Chondrocyte (in vitro differentiated cells): Measurements from ENCODE around the gene PI4KA. TPM values are rescaled to one million over a fixed set of nuclear protein-coding genes. Genes with fewer than 3 reads are reported as not detected.

Source experiments
- DNase-seq: peaks from one replicate; pipeline ENCODE4 v3.0.0; 2021; ENCODE audit warnings: mixed read lengths, low spot score
- H3K27ac Mint-ChIP-seq: one replicate; pipeline ENCODE4 v1.8.0; 2021; ENCODE audit warnings: mild to moderate bottlenecking, moderate library complexity, mixed read lengths; ENCODE audit not compliant: unreplicated experiment
- H3K27me3 Mint-ChIP-seq: 2 replicates; pipeline ENCODE4 v1.8.0; 2021; ENCODE audit warnings: low read depth, mixed read lengths
- H3K36me3 Mint-ChIP-seq: 2 replicates; pipeline ENCODE4 v1.8.0; 2021; ENCODE audit warnings: low read depth, mixed read lengths
- H3K4me1 Mint-ChIP-seq: 2 replicates; pipeline ENCODE4 v1.8.0; 2021; ENCODE audit warnings: low read depth, mild to moderate bottlenecking, mixed read lengths
- H3K4me3 Mint-ChIP-seq: one replicate; pipeline ENCODE4 v1.8.0; 2021; ENCODE audit warnings: mild to moderate bottlenecking, moderate library complexity, mixed read lengths; ENCODE audit not compliant: unreplicated experiment
- H3K9me3 Mint-ChIP-seq: 2 replicates; pipeline ENCODE4 v1.8.0; 2021; ENCODE audit warnings: low read depth, mixed read lengths
- CTCF ChIP-seq: fragments of 200-600 bp; sonication (generic); IDR thresholded peaks from 2 replicates; pipeline ENCODE4 v1.5.0; 2021; ENCODE audit warnings: antibody characterized with exemption, mild to moderate bottlenecking, moderate library complexity
- total RNA-seq: library from RNA; stranded (reverse); gene quantifications from 3 replicates; pipeline ENCODE4 v1.2.1, GENCODE V29; 2021

PI4KA gene
- total RNA-seq, 1 donor from 2014 or later, result 68.3 TPM

GRCh38 chr22:20762233-20762796, 96.3 kb downstream of the PI4KA start:
- H3K9me3 Mint-ChIP-seq, result no peaks in the 10 kb centered on the region
- H3K36me3 Mint-ChIP-seq, result peaks cover 27% of the 10 kb centered on the region
- H3K4me1 Mint-ChIP-seq, result no peaks in the 10 kb centered on the region
- H3K4me3 Mint-ChIP-seq, result no peak overlapping the region
- DNase-seq, result no peak
- H3K27me3 Mint-ChIP-seq, result no peaks in the 10 kb centered on the region
- no peak overlapping the region for H3K27ac Mint-ChIP-seq
- TF ChIP-seq CTCF, result no peak

GRCh38 chr22:20761536-20761935, 97.1 kb downstream of the PI4KA start:
- H3K4me1 Mint-ChIP-seq, result no peaks in the 10 kb centered on the region
- H3K27me3 Mint-ChIP-seq, result no peaks in the 10 kb centered on the region
- DNase-seq, result no peak
- no peak for TF ChIP-seq CTCF
- H3K36me3 Mint-ChIP-seq, result peaks cover 31% of the 10 kb centered on the region
- H3K27ac Mint-ChIP-seq, result no peak overlapping the region
- no peaks in the 10 kb centered on the region for H3K9me3 Mint-ChIP-seq
- H3K4me3 Mint-ChIP-seq, result no peak overlapping the region

- no peak overlapping the region for H3K27ac Mint-ChIP-seq
- H3K9me3 Mint-ChIP-seq, result no peaks in the 10 kb centered on the region
- DNase-seq, result no peak
- H3K4me1 Mint-ChIP-seq, result no peaks in the 10 kb centered on the region
- peaks cover 29% of the 10 kb centered on the region for H3K36me3 Mint-ChIP-seq
- no peaks in the 10 kb centered on the region for H3K27me3 Mint-ChIP-seq
- no peak for TF ChIP-seq CTCF
- H3K4me3 Mint-ChIP-seq, result no peak overlapping the region
Measured at GRCh38 chr22:20760084-20760483, 98.5 kb downstream of the PI4KA start.

GRCh38 chr22:20758688-20759087, 99.9 kb downstream of the PI4KA start:
- no peaks in the 10 kb centered on the region for H3K9me3 Mint-ChIP-seq
- peaks cover 16% of the 10 kb centered on the region for H3K36me3 Mint-ChIP-seq
- no peaks in the 10 kb centered on the region for H3K27me3 Mint-ChIP-seq
- H3K4me3 Mint-ChIP-seq, result no peak overlapping the region
- DNase-seq, result no peak
- TF ChIP-seq CTCF, result no peak
- H3K27ac Mint-ChIP-seq, result no peak overlapping the region
- H3K4me1 Mint-ChIP-seq, result no peaks in the 10 kb centered on the region

- H3K4me1 Mint-ChIP-seq, result no peaks in the 10 kb centered on the region
- peaks cover 16% of the 10 kb centered on the region for H3K36me3 Mint-ChIP-seq
- DNase-seq, result peak; percentile 13
- no peak for TF ChIP-seq CTCF
- no peak overlapping the region for H3K27ac Mint-ChIP-seq
- H3K9me3 Mint-ChIP-seq, result no peaks in the 10 kb centered on the region
- no peaks in the 10 kb centered on the region for H3K27me3 Mint-ChIP-seq
- H3K4me3 Mint-ChIP-seq, result no peak overlapping the region
Measured at GRCh38 chr22:20756846-20757245, 101.8 kb downstream of the PI4KA start.
